GM23338 (cell line): ENCODE results near the gene CDC14B. TPM values are rescaled to one million over a fixed set of nuclear protein-coding genes. Genes with fewer than 3 reads are reported as not detected.

Experiments used
- ATAC-seq: fragments of 200-7000 bp; cut with Tn5 transposase; 3 replicates; pipeline ENCODE4 v1.9.1; 2020
- DNase-seq: peaks from one replicate; pipeline ENCODE4 v3.0.0-alpha.2; 2015; ENCODE audit warnings: low spot score
- H2AFZ ChIP-seq: fragments of 200-600 bp; sonication (generic); 2 replicates; pipeline ENCODE4 v1.8.0; 2016; ENCODE audit warnings: antibody characterized with exemption, mild to moderate bottlenecking, moderate library complexity
- H3F3A ChIP-seq: fragments of 200-600 bp; sonication (generic); replicated peaks from 2 replicates; pipeline ENCODE4 v1.8.0; 2017; ENCODE audit warnings: antibody characterized with exemption, mixed run types, low read depth
- H3K27ac ChIP-seq: fragments of 200-600 bp; sonication (generic); 2 replicates; pipeline ENCODE4 v1.6.1; 2016; ENCODE audit warnings: low read depth
- H3K27me3 ChIP-seq: fragments of 200-600 bp; sonication (generic); 2 replicates; pipeline ENCODE4 v1.8.0; 2016; ENCODE audit warnings: mild to moderate bottlenecking, mixed run types, moderate library complexity; ENCODE audit not compliant: insufficient read depth
- H3K36me3 ChIP-seq: fragments of 200-600 bp; sonication (generic); 2 replicates; pipeline ENCODE4 v1.8.0; 2016; ENCODE audit warnings: mild to moderate bottlenecking; ENCODE audit not compliant: insufficient read depth
- H3K4me1 ChIP-seq: fragments of 200-600 bp; sonication (generic); 2 replicates; pipeline ENCODE4 v1.8.0; 2016; ENCODE audit warnings: mild to moderate bottlenecking, moderate library complexity; ENCODE audit not compliant: insufficient read depth
- H3K4me2 ChIP-seq: fragments of 200-600 bp; sonication (generic); 2 replicates; pipeline ENCODE4 v1.7.1; 2017; ENCODE audit warnings: mixed run types
- H3K4me3 ChIP-seq: fragments of 200-600 bp; sonication (generic); 2 replicates; pipeline ENCODE4 v1.6.1; 2016; ENCODE audit warnings: mixed run types
- H3K79me2 ChIP-seq: fragments of 200-600 bp; sonication (generic); replicated peaks from 2 replicates; pipeline ENCODE4 v1.8.0; 2017; ENCODE audit warnings: mild to moderate bottlenecking; ENCODE audit not compliant: insufficient read depth
- H3K9me2 ChIP-seq: fragments of 200-600 bp; sonication (generic); 2 replicates; pipeline ENCODE4 v1.8.0; 2017; ENCODE audit not compliant: insufficient read depth
- H4K20me1 ChIP-seq: fragments of 200-600 bp; sonication (generic); replicated peaks from 2 replicates; pipeline ENCODE4 v1.8.0; 2017; ENCODE audit warnings: mild to moderate bottlenecking; ENCODE audit not compliant: insufficient read depth
- H3K27ac Mint-ChIP-seq: 2 replicates; pipeline ENCODE4 v1.8.0; 2020; ENCODE audit warnings: inconsistent platforms, mild to moderate bottlenecking, moderate library complexity, mixed read lengths
- H3K27me3 Mint-ChIP-seq: 3 replicates; pipeline ENCODE4 v1.8.0; 2022; ENCODE audit warnings: low read depth, mild to moderate bottlenecking, moderate library complexity, mixed read lengths, inconsistent platforms; ENCODE audit not compliant: insufficient read depth, poor library complexity
- H3K36me3 Mint-ChIP-seq: 3 replicates; pipeline ENCODE4 v1.8.0; 2021; ENCODE audit warnings: low read depth, mild to moderate bottlenecking, inconsistent platforms, moderate library complexity, mixed read lengths
- H3K4me1 Mint-ChIP-seq: 3 replicates; pipeline ENCODE4 v1.8.0; 2020; ENCODE audit warnings: mild to moderate bottlenecking, inconsistent platforms, mixed read lengths
- H3K4me3 Mint-ChIP-seq: 3 replicates; pipeline ENCODE4 v1.8.0; 2021; ENCODE audit warnings: moderate library complexity, mild to moderate bottlenecking, inconsistent platforms, mixed read lengths
- H3K9me3 Mint-ChIP-seq: 3 replicates; pipeline ENCODE4 v1.8.0; 2020; ENCODE audit warnings: moderate library complexity, mild to moderate bottlenecking, inconsistent platforms, mixed read lengths
- CREB1 ChIP-seq: fragments of 250-450 bp; sonication (Bioruptor Pico); IDR thresholded peaks from 2 replicates; pipeline ENCODE4 v1.5.0; 2020; ENCODE audit warnings: low read depth, mild to moderate bottlenecking, moderate library complexity
- CTCF ChIP-seq, 2 experiments: fragments of 200-600 bp in 1 of 2; sonication (generic) in 1 of 2; conservative IDR thresholded peaks; 2 replicates each; pipeline versions ENCODE4 v1.5.1 to v1.6.1; 2016 to 2017; ENCODE audit warnings: antibody characterized with exemption in 2 of 2, low read depth in 2 of 2, mild to moderate bottlenecking in 2 of 2, moderate library complexity in 1 of 2
- ETS1 ChIP-seq: IDR thresholded peaks from 2 replicates; pipeline ENCODE4 v1.6.1; 2016; ENCODE audit warnings: antibody characterized with exemption
- EZH2 ChIP-seq: fragments of 200-600 bp; sonication (generic); IDR thresholded peaks from one replicate; pipeline ENCODE4 v1.8.0; 2017; ENCODE audit warnings: antibody characterized with exemption, mild to moderate bottlenecking, low read depth; ENCODE audit not compliant: unreplicated experiment
- EZH2phosphoT487 ChIP-seq: fragments of 200-600 bp; sonication (generic); IDR thresholded peaks from one replicate; pipeline ENCODE4 v1.8.1; 2018; ENCODE audit warnings: antibody characterized with exemption; ENCODE audit not compliant: unreplicated experiment
- JUNB ChIP-seq: IDR thresholded peaks from one replicate; pipeline ENCODE4 v1.6.1; 2016; ENCODE audit warnings: antibody characterized with exemption; ENCODE audit not compliant: unreplicated experiment
- NANOG ChIP-seq: IDR thresholded peaks from 2 replicates; pipeline ENCODE4 v1.6.1; 2016; ENCODE audit warnings: antibody characterized with exemption, borderline replicate concordance
- POLR2AphosphoS5 ChIP-seq: IDR thresholded peaks from 2 replicates; pipeline ENCODE4 v1.6.1; 2016; ENCODE audit warnings: antibody characterized with exemption, low read depth
- REST ChIP-seq: IDR thresholded peaks from one replicate; pipeline ENCODE4 v1.6.1; 2018; ENCODE audit warnings: antibody characterized with exemption; ENCODE audit not compliant: unreplicated experiment
- STAT1 ChIP-seq: IDR thresholded peaks from one replicate; pipeline ENCODE4 v1.6.1; 2016; ENCODE audit warnings: antibody characterized with exemption; ENCODE audit not compliant: unreplicated experiment
- ZNF114 ChIP-seq: fragments of 250-450 bp; sonication (Bioruptor Pico); IDR thresholded peaks from 2 replicates; pipeline ENCODE4 v1.5.0; 2020; ENCODE audit warnings: mild to moderate bottlenecking, moderate library complexity
- ZNF331 ChIP-seq: fragments of 250-450 bp; sonication (Bioruptor Pico); IDR thresholded peaks from 2 replicates; pipeline ENCODE4 v1.5.0; 2020; ENCODE audit warnings: low read depth, mild to moderate bottlenecking, moderate library complexity
- ZNF462 ChIP-seq: fragments of 250-450 bp; sonication (Bioruptor Pico); IDR thresholded peaks from 2 replicates; pipeline ENCODE4 v1.5.0; 2020; ENCODE audit warnings: mild to moderate bottlenecking, moderate library complexity
- polyA plus RNA-seq: library from polyadenylated mRNA; unstranded; fragments of >200 nt; fragmentation: Nextera tagmentation; extraction: Ambion mirVana; gene quantifications from 2 replicates; pipeline ENCODE4 v1.2.1, GENCODE V29; 2016
- total RNA-seq: library from RNA; depleted of rRNA; stranded (reverse); fragments of >200 nt; shearing (Covaris generic); gene quantifications from 2 replicates; pipeline ENCODE4 v1.2.3, GENCODE V29; 2014

The CDC14B gene
- total and polyA plus RNA-seq, 2 experiments from 2014 or later, result 12.2 to 52.1 TPM

- no peaks in the 10 kb centered on the region; the same call in 2 of the 3 replicates for H3K9me3 Mint-ChIP-seq
- no peak overlapping the region for H3K27ac Mint-ChIP-seq
- DNase-seq (no peak), ATAC-seq (no peak)
- H3K9me2 ChIP-seq, result no peaks in the 10 kb centered on the region
- peaks cover 11% of the 10 kb centered on the region; the same call in 2 of the 3 replicates for H3K36me3 Mint-ChIP-seq
- TF ChIP-seq ZNF331 (no peak), ETS1 (no peak), STAT1 (no peak), ZNF462 (CRISPR knock-in tag) (no peak), POLR2AphosphoS5 (no peak), CREB1 (no peak), EZH2 (no peak), REST (no peak), CTCF (conservative IDR thresholded peaks at IDR 0.05; ENCODE audit: low read depth in 2 of 2) (no peak), ZNF114 (CRISPR knock-in tag) (no peak), NANOG (no peak), JUNB (no peak), EZH2phosphoT487 (no peak)
- no peaks in the 10 kb centered on the region for H3K36me3 ChIP-seq
- no peaks in the 10 kb centered on the region for H3K79me2 ChIP-seq
- H4K20me1 ChIP-seq, result no peaks in the 10 kb centered on the region
- peaks cover 7% of the 10 kb centered on the region; the same call in 2 of the 3 replicates for H3K4me1 Mint-ChIP-seq
- no peaks in the 10 kb centered on the region for H3K4me1 ChIP-seq
- H3K4me2 ChIP-seq, result no peak overlapping the region
- H3F3A ChIP-seq, result no peaks in the 10 kb centered on the region
- H3K27ac ChIP-seq, result no peak overlapping the region
- H3K4me3 Mint-ChIP-seq, result no peak overlapping the region
- no peak overlapping the region for H2AFZ ChIP-seq
- H3K27me3 ChIP-seq, result no peaks in the 10 kb centered on the region
- no peak overlapping the region for H3K4me3 ChIP-seq
- peaks cover 2% of the 10 kb centered on the region for H3K27me3 Mint-ChIP-seq
Measured at GRCh38 chr9:96551403-96551802, 68.2 kb downstream of the CDC14B start.
